Astrocyte of the spinal cord (primary cell): ENCODE measurements around the gene POLD1.

Experiments used
- DNase-seq: peaks from one replicate; pipeline ENCODE4 v3.0.0; 2011; ENCODE audit warnings: low read depth, low spot score
- H3K4me3 ChIP-seq: 2 replicates; pipeline ENCODE4 v1.5.1; 2011; ENCODE audit warnings: low read depth, mild to moderate bottlenecking, low read length, moderate library complexity
- CTCF ChIP-seq: IDR thresholded peaks from 2 replicates; pipeline ENCODE4 v1.5.1; 2012; ENCODE audit warnings: low read depth, mild to moderate bottlenecking, low read length, inconsistent platforms
- in situ Hi-C: cut with HindIII; loops from 2 replicates; pipeline ENCODE4 v1.10.0; 2017; ENCODE audit warnings: low sequenced_read_pairs

POLD1 gene

DNA sequence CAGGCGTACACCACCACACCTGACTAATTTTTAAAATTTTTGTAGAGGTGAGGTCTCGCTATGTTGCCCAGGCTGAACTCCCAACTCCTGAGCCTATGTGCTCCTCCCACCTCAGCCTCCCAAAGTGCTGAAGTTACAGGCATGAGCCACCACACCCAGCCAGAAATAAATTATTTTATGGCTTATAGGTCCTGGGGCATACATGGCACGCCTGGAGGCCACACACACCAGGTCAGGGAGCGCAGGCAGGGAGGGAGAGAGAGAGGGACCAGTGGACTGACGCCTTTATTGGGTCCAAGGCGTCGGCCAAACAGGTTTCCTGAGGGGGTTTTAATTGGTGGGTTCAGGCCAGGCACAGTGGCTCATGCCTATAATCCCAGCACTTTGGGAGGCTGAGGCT, 41.4 kb downstream of the POLD1 start:
- in situ Hi-C loops: no loop called here
- DNase-seq: no peak
- no peak for TF ChIP-seq CTCF
- no peak overlapping the region for H3K4me3 ChIP-seq

DNA sequence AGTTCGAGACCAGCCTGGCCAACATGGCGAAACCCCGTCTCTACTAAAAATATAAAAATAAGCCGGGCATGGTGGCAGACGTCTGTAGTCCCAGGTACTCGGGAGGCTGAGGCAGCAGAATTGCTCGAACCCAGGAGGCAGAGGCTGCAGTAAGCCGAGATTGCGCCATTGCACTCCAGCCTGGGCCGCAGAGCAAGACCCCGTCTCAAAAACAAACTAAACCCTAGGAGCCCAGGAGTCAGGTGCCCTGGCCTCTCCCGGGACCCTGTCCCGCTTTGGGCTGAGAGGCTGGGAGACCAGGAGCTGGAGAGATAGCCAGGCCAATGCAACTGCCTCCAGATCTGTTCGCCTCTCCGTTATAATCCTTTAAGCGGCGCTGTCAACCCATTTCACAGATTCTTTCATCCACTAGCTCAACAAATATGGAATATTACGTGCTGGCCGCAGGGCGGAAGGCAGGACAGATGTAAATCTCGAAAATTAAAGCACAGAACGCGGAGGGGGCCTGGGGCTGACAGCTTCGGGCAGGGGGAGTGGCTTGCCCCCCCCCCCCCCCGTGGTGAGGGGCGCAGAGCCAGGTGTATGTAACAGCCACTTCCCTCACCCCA, 43.3 kb downstream of the POLD1 start:
- TF ChIP-seq CTCF: no peak
- in situ Hi-C loops: no loop called here
- no peak overlapping the region for H3K4me3 ChIP-seq
- no peak for DNase-seq

GRCh38 chr19:50427997-50428425, 43.9 kb downstream of the POLD1 start:
- TF ChIP-seq CTCF: no peak
- H3K4me3 ChIP-seq: no peak overlapping the region
- peak; percentile 72 for DNase-seq
- in situ Hi-C loops: no loop called here

DNA sequence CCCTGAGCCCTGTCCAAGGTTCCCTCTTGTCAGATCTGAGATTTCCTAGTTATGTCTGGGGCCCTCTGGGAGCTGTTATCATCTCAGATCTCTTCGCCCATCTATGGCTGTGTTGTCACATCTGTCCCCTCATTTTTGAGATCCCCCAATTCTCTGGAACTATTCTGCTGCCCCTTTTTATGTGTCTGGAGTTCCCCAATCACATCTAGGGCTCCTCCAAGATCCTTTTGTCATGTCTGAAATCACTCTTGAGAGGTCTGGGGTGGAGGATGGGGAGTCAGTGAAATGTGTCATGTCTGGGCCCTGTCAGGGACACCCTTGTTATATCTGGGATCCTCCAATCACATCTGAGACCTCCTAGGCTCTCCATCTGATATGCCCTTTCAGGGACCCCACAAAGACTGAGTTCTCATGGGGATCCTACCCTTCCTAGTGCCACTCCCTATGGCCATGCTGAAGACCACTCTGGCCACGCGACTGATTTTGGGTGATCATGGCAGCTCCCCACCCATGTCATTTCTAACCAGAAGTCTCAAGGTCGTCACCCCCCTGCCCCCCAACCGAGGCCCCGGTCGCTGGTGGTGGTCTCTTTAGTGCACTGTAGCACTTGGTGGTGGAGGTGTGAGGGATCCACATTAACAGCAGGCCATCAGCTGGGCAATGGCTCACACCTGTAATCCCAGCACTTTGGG, 44.8 kb downstream of the POLD1 start:
- no peak for DNase-seq
- H3K4me3 ChIP-seq: no peak overlapping the region
- in situ Hi-C loops: no loop called here
- no peak for TF ChIP-seq CTCF

DNA sequence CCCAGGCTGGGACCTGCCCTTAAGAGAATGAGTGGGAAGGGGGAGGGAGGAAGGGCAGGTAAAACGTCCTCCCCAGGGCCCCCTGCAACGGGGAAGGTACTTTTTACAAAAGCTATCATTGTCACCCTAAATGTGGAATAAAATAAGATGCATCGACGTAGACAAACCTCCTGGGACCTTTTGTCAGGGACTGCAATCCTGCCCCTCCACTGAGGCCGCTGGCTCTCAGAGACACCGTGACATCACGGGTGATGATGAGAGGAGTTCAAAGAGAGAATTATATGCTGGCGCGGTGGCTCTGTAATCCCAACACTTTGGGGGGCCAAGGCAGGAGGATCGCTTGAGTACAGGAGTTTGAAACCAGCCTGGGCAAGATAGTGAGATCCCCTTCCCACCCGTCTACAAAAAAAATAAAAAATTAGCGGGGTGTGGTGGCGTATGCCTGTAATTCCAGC, 46.8 kb downstream of the POLD1 start:
- TF ChIP-seq CTCF: no peak
- peak overlapping the region; percentile 49 for H3K4me3 ChIP-seq
- in situ Hi-C loops: no loop called here
- DNase-seq: no peak

DNA sequence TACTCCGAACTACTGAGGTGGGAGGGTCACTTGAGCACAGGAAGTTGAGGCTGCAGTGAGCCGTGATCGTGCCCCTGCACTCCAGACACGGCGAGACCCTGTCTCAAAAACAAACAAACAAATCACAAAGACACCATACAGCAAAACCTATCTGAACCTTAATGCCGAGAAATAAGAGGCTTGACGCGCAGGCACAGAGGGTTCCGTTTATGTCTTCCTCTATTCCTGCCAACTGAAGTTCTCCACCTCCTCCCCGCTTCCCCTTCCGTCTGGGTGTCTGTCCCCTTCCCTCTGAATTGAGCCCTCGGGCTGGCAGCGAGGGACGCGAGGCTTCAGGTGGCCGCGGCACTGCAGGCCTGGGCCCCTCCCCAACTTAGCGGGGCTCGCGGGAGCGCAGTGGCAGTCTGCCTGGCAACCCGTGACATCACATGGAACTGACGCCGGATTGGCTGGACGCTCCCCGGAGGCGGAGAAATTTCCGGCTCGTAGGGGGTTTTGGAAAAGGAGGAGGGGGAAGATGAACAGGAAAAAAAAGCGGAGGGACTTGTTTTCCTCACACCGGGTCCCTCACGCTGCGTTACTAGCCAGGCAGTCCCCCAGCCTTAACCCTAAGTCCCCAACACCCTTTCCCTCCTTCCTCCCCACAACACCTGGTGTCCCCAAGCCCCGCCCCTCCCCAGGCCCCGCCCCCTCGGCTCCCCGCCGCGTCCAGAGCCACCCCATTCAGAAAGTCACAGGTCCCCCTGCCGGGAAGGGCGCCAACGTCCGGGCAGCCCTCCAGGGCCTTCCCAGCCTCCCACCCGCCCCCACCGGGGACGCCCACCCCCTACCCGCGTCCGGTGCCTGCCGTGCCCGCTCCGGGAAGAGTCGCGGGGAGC, 47.4 kb downstream of the POLD1 start:
- in situ Hi-C loops: no loop called here
- no peak for TF ChIP-seq CTCF
- H3K4me3 ChIP-seq: peak overlapping the region; percentile 49
- DNase-seq: peak; percentile 62
